OCI-LY3 (cell line): ENCODE data around the gene SPATA31C2.

Experiments
- EZH2phosphoT487 ChIP-seq: fragments of 200-600 bp; shearing (Covaris generic); IDR thresholded peaks from 2 replicates; pipeline ENCODE4 v1.6.1; 2018; ENCODE audit warnings: antibody characterized with exemption, mixed run types, low read depth
- TF ChIP-seq, protein P1 (sequence below): fragments of 200-600, 300-600 bp; sonication (generic); IDR thresholded peaks from 2 replicates; pipeline ENCODE4 v1.5.1; 2014; ENCODE audit warnings: antibody characterized with exemption, low read length, low read depth

DNA sequence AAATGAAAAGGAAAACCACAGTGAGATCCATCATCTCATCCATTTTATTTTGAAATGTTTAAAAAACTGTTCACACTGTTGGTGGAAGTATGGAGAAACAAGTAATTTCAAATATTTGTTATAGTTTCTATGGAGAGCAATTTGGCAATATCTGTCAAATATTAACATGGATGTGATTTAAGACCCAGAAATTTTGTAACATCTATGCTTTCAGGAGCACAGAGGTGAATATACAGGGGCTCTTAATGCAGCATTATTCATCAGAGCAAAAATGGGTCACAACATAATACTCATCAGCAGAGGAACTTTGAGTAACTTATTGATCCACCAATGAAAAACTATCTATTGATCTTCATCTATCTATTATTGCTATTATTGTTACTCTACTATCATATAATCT, 31.4 kb upstream of the SPATA31C2 start:
- TF ChIP-seq, protein P1, sequence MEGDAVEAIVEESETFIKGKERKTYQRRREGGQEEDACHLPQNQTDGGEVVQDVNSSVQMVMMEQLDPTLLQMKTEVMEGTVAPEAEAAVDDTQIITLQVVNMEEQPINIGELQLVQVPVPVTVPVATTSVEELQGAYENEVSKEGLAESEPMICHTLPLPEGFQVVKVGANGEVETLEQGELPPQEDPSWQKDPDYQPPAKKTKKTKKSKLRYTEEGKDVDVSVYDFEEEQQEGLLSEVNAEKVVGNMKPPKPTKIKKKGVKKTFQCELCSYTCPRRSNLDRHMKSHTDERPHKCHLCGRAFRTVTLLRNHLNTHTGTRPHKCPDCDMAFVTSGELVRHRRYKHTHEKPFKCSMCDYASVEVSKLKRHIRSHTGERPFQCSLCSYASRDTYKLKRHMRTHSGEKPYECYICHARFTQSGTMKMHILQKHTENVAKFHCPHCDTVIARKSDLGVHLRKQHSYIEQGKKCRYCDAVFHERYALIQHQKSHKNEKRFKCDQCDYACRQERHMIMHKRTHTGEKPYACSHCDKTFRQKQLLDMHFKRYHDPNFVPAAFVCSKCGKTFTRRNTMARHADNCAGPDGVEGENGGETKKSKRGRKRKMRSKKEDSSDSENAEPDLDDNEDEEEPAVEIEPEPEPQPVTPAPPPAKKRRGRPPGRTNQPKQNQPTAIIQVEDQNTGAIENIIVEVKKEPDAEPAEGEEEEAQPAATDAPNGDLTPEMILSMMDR, result no peak
- TF ChIP-seq EZH2phosphoT487, result no peak
